Thymus (tissue), 11 donors: ENCODE data around the gene DTYMK. TPM values are rescaled to one million over a fixed set of nuclear protein-coding genes. Genes with fewer than 3 reads are reported as not detected.

Source experiments
- DNase-seq, 9 donors: peaks; one replicate each; pipeline ENCODE4 v3.0.0-alpha.2; 2013; ENCODE audit warnings: low spot score in 9 of 9, low read depth in 6 of 9, missing footprints in 1 of 9
- H3K27ac ChIP-seq, 2 donors: one replicate each; pipeline ENCODE4 v1.5.1; 2013; ENCODE audit warnings: control low read depth in 1 of 2, low read depth in 1 of 2, low read length in 1 of 2, mild to moderate bottlenecking in 1 of 2, moderate library complexity in 1 of 2
- H3K27me3 ChIP-seq, 2 donors: one replicate each; pipeline ENCODE4 v1.5.1; 2013; ENCODE audit warnings: low read length in 1 of 2; ENCODE audit not compliant: control insufficient read depth in 2 of 2, insufficient read depth in 1 of 2
- H3K36me3 ChIP-seq, 2 donors: one replicate each; pipeline ENCODE4 v1.5.1; 2013; ENCODE audit warnings: low read length in 1 of 2, mild to moderate bottlenecking in 1 of 2, moderate library complexity in 1 of 2; ENCODE audit not compliant: control insufficient read depth in 2 of 2, insufficient read depth in 2 of 2
- H3K4me1 ChIP-seq, 2 donors: one replicate each; pipeline ENCODE4 v1.5.1; 2013; ENCODE audit warnings: low read length in 2 of 2; ENCODE audit not compliant: control insufficient read depth in 2 of 2, insufficient read depth in 2 of 2
- H3K4me3 ChIP-seq, 2 donors: one replicate each; pipeline ENCODE4 v1.5.1; 2013; ENCODE audit warnings: low read length in 2 of 2, control low read depth in 1 of 2, mild to moderate bottlenecking in 1 of 2
- H3K9me3 ChIP-seq, 2 donors: one replicate each; pipeline ENCODE4 v1.5.1; 2013; ENCODE audit warnings: low read length in 1 of 2, mild to moderate bottlenecking in 1 of 2; ENCODE audit not compliant: control insufficient read depth in 2 of 2, insufficient read depth in 1 of 2
- WGBS: extraction: QIAGEN DNeasy Blood & Tissue Kit; methylation state at CpG from one replicate; pipeline ENCODE4 v1.1.7; 2013; 5-methylcytosine and 5-hydroxymethylcytosine counted together
- polyA plus RNA-seq: library from polyadenylated mRNA; stranded (reverse); fragments of 200-250 nt; gene quantifications from one replicate; pipeline ENCODE4 v1.2.3, GENCODE V29; 2013
- total RNA-seq: library from RNA; stranded (reverse); fragments of 120-200 nt; gene quantifications from one replicate; pipeline ENCODE4 v1.2.4, GENCODE V29; 2013
- donor health status: healthy.

The DTYMK gene
- total and polyA plus RNA-seq, 2 donors = 20.3 to 44.4 TPM

DNA sequence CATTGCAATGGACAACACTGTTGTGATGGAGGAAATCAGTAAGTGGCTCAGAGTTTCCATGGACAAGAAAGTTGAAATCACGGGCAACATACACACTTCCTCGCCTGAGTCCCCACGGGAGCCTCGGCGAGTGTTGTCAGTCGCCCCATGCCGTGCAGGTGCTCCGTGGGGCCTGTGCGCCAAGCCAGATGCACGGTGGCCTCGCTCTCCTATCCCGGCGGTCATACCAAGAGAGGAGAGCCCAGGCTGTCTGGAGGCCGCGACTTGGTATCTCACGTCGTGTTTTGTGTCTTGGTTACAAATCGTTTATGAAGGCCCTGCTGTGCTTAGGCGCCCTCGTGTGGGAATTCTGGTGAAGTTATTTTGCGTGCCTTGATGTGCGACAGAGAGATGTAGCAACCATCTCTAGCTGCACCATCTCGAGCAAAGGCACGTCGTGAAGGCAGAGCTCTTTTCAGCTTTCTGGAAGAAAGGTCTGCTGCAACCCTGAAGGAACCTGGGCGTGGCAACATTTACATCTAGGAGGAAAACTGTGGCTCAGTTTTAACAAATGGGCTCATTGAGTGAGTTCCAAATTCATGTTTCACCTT, 27.4 kb downstream of the DTYMK start:
- Histone ChIP-seq H3K27me3 (no peaks in the 10 kb centered on the region), H3K27ac (peak overlapping the region in 1 of 2 donors; percentile 65), H3K4me3 (no peak overlapping the region), H3K9me3 (no peaks in the 10 kb centered on the region), H3K36me3 (peaks cover 57 to 61% of the 10 kb centered on the region in 2 donors), H3K4me1 (no peaks in the 10 kb centered on the region)
- 84% methylated on average over 26 of the region's 26 CpGs for WGBS
- peak in 5 of 9 donors; percentile 32 to 72 (median 41) for DNase-seq

DNA sequence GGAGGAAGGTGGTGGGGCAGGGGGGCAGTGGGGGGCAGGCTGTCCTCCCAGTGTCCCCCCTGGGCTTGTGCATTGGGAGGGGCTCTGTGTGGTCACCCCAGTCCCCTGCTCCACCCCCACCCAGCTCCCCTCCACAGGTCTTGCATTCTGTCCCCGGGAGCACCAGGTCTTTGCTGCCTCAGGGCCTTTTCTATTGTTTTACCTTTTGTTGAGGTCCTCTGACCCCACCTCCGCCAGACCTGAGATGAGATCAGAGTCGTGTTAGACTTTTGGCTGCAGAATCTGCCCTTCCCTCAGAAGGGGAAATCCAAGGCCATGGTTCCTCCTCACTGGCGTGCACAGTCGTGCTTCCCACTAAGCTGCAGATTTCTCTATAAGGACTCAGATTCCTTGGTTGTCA, 28.3 kb downstream of the DTYMK start:
- 95% methylated on average over 5 of the region's 5 CpGs for WGBS

DNA sequence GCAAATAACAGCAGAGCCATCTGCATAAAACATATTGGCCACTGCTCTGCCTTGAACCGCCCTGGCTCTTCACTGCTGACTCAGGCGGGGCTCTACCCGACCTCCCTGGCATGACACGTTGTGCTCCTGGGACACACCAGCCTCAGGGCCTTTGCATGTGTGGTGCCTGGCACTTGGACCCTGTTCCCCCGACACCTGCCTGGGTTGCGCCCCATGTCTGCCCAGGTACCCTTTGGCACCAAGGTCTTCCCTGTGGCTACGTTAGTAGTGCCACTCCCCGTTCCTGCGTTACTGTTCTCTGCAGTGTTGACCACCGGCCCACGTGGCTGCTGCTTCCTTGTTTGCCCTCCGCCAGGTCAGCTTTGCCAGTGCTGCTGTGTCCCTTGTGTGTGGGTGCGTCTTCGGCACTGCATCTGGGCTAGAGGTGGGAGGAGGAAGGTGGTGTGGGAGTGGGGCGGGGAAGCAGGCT, 28.8 kb downstream of the DTYMK start:
- WGBS = 98% methylated on average over 15 of the region's 15 CpGs
- Histone ChIP-seq H3K9me3 (no peaks in the 10 kb centered on the region), H3K36me3 (peaks cover 65 to 70% of the 10 kb centered on the region in 2 donors), H3K4me1 (no peaks in the 10 kb centered on the region), H3K27ac (no peak overlapping the region), H3K27me3 (no peaks in the 10 kb centered on the region), H3K4me3 (no peak overlapping the region)
- no peak for DNase-seq

More for the DNA sequence above, 28.3 kb downstream of the DTYMK start:
- Histone ChIP-seq H3K27ac (peak overlapping the region in 1 of 2 donors; percentile 65), H3K4me3 (no peak overlapping the region), H3K27me3 (no peaks in the 10 kb centered on the region), H3K4me1 (no peaks in the 10 kb centered on the region), H3K9me3 (no peaks in the 10 kb centered on the region), H3K36me3 (peaks cover 60 to 65% of the 10 kb centered on the region in 2 donors)
- DNase-seq = peak in 1 of 9 donors; percentile 19

DNA sequence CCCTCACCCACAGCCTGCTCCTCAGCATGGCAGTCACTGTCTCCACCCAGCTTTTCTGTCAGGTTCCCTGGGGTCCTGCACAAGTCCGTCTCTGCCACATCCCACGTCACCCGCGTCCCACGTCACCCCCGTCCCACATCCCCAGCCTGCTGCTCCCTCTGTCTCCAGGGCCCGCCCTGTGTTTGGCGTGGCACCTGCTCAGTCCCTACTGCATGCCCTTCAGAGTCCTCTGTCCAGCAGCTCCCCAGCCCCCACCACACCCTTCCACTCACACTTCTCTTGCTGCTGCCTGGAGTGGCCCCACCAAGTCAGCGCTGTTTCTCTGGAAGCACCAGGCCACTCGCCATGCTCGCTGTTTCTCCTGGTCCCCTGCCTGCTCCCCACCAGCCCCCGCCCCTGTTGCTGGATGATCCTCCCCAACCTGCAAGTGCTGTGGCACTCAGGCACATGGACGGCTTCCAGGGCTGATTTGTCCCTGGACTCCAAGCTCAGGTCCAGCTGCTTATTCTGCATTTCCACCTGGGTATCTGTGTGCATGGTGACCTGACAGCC, 30.3 kb downstream of the DTYMK start:
- no peak for DNase-seq
- H3K4me1 ChIP-seq = no peaks in the 10 kb centered on the region
- WGBS = 98% methylated on average over 13 of the region's 13 CpGs
- H3K4me3 ChIP-seq = no peak overlapping the region
- no peak overlapping the region for H3K27ac ChIP-seq
- H3K27me3 ChIP-seq = no peaks in the 10 kb centered on the region
- H3K9me3 ChIP-seq = no peaks in the 10 kb centered on the region
- H3K36me3 ChIP-seq = peaks cover 67 to 75% of the 10 kb centered on the region in 2 donors

DNA sequence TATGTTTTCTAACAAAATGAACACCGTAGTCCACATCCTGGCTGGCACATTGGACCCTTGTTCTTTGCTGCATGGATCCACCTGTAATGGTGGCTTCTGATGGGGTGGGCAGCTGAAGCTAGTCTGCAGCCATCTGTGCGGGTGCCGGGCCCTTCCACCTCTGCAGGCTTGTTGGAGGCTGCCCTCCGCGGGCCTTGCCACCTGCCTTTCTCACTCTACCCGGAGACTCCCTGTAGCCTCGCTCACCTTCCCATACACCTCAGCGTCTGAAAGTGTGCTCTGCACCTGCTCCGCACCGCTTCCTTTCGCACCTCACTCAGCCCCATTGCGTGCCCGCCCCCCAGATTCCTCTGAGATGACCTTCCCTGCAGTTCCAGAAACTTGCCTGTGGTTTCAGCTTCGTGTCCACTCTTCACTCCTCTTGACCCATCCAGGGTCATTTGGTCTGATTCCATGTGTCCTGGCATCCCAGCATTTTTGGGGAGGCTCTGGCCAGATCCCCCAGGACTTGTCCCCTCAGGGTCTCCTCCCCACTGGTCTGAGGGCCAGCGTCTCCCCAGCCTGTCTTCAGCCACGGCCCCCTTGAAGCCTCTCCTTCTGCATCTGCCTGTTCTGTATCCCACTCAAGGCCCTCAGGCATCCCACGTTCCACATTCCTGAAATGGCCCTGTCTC, 31.0 kb downstream of the DTYMK start:
- Histone ChIP-seq H3K4me1 (no peaks in the 10 kb centered on the region), H3K9me3 (no peaks in the 10 kb centered on the region), H3K27ac (no peak overlapping the region), H3K36me3 (peaks cover 63 to 75% of the 10 kb centered on the region in 2 donors), H3K27me3 (no peaks in the 10 kb centered on the region), H3K4me3 (no peak overlapping the region)
- DNase-seq = no peak
- WGBS = 98% methylated on average over 17 of the region's 17 CpGs

DNA sequence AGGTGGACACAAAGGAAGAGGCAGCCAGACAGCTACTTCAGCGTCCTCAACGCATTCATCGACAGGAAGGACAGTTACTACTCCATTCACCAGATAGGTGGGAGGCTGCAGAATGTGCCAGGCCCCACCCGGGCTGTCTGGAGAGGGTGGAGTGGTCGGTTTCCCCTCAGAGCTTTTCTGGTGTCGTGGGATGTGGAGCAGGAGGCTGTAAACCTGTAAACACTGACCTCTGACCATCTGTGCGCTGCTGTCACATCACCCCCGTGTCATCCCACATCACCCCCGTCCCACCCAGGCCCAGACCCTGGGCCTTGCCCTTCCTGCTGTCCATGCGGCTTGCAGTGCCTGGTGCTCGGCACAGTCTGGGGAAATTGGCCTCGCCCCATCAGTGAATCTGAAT, 32.1 kb downstream of the DTYMK start:
- Histone ChIP-seq H3K27me3 (no peaks in the 10 kb centered on the region), H3K4me1 (no peaks in the 10 kb centered on the region)

DNA sequence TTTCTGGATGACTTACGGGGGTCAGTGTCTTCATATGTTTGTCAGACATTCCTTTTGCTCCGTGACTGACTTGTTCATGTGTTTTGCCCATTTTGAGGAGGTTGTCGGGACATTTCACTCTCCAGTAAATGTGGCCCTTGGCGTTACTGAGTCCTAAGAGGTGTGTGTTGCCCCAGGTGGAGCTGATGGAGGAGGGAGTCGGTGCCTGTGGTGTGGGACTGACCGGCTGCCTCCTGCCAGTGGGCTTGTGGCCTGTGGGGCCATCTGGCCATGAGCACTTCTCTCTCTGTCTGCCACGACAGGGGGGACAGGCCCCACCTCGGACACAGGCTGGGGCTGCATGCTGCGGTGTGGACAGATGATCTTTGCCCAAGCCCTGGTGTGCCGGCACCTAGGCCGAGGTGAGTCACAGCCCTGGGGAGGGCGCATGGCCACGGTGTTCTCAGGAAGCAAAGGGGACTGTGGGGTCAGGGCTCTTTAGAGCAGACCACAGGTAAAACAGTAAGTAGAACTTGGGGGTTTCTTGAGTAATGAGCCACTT, 33.3 kb downstream of the DTYMK start:
- Histone ChIP-seq H3K27me3 (no peaks in the 10 kb centered on the region), H3K9me3 (no peaks in the 10 kb centered on the region), H3K4me3 (no peak overlapping the region), H3K27ac (no peak overlapping the region), H3K36me3 (peaks cover 48 to 60% of the 10 kb centered on the region in 2 donors), H3K4me1 (no peaks in the 10 kb centered on the region)
- 99% methylated on average over 13 of the region's 13 CpGs for WGBS
- no peak for DNase-seq

More for the DNA sequence above, 32.1 kb downstream of the DTYMK start:
- 98% methylated on average over 12 of the region's 12 CpGs for WGBS
- Histone ChIP-seq H3K9me3 (no peaks in the 10 kb centered on the region), H3K36me3 (peaks cover 56 to 69% of the 10 kb centered on the region in 2 donors), H3K4me3 (no peak overlapping the region), H3K27ac (no peak overlapping the region)
- DNase-seq = no peak

DNA sequence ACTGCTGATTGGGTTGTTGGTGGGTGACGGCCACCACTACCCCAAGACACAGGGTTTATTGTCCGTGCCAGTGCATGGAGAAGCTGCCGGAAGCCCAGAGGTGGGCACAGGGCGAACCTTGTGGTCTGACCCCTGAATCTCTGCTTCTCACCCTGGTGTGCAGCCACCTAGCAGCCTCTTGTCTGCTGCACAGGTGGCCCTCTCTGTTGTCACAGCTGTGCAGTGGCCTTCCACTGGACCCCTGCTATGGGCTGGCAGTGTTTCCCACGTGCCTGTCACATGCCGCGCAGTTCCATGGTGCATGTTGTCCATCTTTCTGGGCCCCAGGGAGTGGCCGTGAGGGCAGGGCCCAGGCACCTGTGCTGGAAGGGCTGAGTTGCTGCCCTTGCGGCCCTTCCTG, 33.9 kb downstream of the DTYMK start:
- Histone ChIP-seq H3K27ac (no peak overlapping the region), H3K36me3 (peaks cover 45 to 55% of the 10 kb centered on the region in 2 donors), H3K4me3 (no peak overlapping the region), H3K4me1 (no peaks in the 10 kb centered on the region), H3K27me3 (no peaks in the 10 kb centered on the region), H3K9me3 (no peaks in the 10 kb centered on the region)
- DNase-seq = no peak
- 99% methylated on average over 9 of the region's 9 CpGs for WGBS

DNA sequence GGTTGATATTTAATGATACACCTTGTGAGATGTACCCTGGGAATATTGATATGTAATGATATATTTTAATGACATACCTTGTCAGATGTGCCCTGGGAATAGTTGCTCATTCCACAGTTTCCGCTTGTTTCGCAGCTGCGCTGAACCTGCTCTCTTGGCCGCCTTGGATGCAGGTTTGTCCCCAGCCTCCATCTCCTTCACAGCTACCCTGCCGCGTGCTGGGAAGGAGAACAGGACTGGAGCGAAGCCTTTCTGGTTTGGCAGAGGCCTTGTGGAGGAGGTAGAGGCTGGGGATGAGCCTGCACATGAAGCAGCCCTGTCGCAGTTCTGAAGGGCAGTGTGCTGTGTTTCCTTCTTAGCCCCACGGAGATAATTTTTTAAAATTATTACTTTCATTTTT, 34.5 kb downstream of the DTYMK start:
- Histone ChIP-seq H3K27ac (no peak overlapping the region), H3K27me3 (no peaks in the 10 kb centered on the region), H3K9me3 (no peaks in the 10 kb centered on the region), H3K4me1 (no peaks in the 10 kb centered on the region), H3K36me3 (peaks cover 42 to 55% of the 10 kb centered on the region in 2 donors), H3K4me3 (no peak overlapping the region)
- no peak for DNase-seq
- 97% methylated on average over 9 of the region's 9 CpGs for WGBS
